ENCODE data around the gene ZNF791.

GRCh38 chr19:12603714-12604113 lies 7.0 kb upstream of the ZNF791 start:
- TF ChIP-seq EZH2 (IDR thresholded peaks at IDR 0.05) (no peak), CTCF (IDR thresholded peaks at IDR 0.05) (no peak)

All from neural progenitor cell (in vitro differentiated cells).